NCI-H510A (cell line): ENCODE data around the gene RHBDL1.

Experiments used
- DNase-seq: peaks from one replicate; lab custom pipeline; 2025; lab: John Stamatoyannopoulos, UW

The RHBDL1 gene

DNA sequence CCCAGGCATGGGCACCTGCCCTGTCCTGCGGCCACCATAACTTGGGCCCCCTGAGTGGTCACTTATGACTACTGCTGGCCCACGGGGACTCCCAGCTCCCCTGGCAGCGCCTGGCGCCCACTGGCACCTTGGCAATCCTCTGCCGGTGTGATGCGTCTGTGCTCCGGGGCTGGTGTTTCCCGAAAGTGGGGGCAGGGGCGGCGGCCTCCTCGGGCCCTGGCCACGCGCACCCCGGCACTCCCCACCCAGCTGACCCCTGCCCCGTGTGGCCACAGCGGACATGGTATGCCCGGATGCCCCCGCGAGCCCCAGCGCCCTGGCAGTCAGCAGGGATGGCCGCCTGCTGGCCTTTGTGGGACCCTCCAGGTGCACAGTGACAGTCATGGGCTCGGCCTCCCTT lies 18.0 kb upstream of the RHBDL1 start:
- no peak for DNase-seq

DNA sequence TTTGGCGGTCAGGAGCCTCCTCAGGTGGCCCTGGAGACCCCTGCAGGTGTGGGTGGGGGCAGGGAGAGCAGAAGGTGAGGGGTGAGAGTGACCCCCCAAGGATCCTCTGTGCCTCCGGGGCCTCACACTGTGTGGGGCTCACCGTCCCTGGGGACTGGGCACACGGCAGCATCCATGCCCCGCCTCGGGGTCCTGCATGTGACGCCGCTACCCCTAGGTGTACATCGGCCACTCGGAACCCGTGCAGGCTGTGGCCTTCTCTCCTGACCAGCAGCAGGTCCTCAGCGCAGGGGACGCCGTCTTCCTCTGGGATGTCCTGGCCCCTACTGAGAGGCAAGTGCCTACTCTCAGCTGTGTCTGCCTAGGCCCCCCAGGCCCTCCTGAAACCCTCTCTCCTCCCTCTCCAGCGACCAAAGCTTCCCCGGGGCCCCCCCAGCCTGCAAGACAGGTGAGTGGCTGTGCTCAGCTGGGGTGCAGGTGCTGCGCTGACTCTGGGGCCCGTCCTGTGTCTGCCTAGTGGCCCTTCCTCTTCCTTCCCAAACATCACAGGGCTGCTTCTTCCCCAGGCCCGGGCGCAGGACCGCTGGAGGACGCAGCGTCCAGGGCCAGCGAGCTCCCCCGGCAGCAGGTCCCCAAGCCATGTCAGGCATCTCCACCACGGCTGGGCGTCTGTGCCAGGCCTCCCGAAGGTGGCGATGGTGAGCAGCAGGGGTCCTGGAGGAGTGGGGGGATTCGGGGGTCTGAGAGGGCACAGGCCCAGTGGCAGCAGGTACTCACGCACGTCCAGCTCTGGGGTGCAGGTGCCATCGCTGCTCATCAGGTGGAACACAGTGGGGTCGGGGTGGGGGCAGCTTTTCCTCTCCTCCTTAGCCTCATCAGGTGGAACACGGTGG lies 16.5 kb upstream of the RHBDL1 start:
- no peak for DNase-seq

- DNase-seq, result no peak
Observed at GRCh38 chr16:659618-660017, 15.9 kb upstream of the RHBDL1 start.

DNA sequence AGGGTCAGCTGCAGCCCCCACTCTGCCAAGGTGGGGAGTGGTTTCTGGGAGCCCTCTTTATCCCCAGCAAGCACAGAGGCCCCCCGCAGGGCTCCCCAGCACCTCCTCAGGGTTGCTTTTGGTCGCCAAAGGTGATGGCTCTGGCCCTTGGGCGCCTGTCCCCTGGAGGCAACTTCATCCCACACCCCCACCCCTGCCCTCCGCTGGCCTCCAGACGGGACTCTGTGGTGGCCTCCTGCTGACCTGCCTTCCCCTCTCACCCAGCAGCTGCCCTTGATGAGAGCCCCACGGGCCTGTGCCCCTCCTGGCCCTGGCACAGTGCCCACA lies 15.4 kb upstream of the RHBDL1 start:
- DNase-seq, result no peak

- DNase-seq, result no peak
Observed at GRCh38 chr16:660459-661183, 14.8 kb upstream of the RHBDL1 start.

GRCh38 chr16:661184-661821 lies 14.2 kb upstream of the RHBDL1 start:
- DNase-seq, result no peak

DNA sequence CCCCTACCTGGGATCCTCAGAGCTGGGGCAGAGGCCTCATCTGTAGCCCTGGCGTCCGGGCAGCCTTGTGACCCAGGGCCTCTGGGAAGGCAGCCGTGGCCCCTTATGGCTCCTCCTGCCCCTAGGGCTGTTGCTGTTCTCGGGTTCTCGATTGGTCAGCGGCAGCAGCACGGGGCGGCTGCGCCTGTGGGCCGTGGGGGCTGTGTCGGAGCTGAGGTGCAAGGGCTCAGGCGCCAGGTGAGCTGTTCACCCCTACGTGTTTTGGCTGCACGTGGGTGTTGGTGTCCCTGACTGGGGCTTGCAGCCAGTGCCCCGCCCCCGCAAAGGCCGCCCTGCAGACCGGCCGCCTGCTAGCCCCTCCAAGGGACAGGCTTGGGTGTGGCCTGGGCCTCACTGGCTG lies 13.4 kb upstream of the RHBDL1 start:
- DNase-seq, result no peak

GRCh38 chr16:662597-662996 lies 12.9 kb upstream of the RHBDL1 start:
- no peak for DNase-seq

DNA sequence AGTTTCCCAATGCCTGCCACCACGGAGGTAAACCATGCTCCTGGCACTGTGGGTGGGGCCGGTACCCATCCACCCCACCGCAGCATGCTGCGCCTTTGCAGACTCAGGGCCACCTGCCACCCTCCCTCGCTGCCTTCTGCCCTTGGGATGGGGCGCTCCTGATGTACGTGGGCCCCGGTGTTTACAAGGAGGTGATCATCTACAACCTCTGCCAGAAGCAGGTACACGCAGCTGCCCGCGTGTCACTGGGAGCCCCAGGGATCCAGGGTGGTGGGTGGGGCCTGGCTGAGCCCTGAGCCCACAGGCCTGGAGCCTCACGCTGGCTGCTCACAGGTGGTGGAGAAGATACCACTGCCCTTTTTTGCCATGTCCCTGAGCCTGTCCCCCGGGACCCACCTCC lies 8.9 kb upstream of the RHBDL1 start:
- no peak for DNase-seq

DNA sequence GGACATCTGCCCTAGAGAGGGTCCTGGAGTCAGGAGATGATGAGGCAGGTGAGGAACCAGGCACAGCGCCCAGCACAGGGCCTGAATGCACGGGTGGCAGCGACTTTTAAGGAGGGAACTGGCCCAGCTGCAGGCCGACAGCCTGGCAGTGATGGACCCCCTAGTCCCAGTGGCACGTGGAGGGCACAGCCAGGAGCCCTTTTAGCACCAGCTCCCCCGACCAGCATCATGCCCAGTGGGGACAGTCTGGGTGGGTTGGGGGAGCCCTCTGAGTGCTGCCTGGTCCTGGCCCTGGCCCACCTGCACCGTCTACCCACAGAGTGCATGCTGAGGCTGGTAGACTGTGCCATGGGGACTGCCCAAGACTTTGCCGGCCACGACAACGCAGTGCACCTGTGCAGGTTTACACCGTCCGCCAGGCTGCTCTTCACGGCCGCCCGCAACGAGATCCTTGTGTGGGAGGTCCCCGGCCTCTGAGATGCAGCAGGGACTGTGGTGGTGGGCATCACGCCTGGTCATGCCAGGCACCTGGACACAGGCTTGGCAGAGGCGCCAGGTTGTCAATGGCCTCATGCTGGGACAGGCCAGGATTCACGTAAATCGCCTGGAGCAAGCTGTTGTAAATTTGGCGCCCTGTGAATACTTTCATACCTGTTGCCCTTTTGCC lies 8.2 kb upstream of the RHBDL1 start:
- DNase-seq, result no peak

DNA sequence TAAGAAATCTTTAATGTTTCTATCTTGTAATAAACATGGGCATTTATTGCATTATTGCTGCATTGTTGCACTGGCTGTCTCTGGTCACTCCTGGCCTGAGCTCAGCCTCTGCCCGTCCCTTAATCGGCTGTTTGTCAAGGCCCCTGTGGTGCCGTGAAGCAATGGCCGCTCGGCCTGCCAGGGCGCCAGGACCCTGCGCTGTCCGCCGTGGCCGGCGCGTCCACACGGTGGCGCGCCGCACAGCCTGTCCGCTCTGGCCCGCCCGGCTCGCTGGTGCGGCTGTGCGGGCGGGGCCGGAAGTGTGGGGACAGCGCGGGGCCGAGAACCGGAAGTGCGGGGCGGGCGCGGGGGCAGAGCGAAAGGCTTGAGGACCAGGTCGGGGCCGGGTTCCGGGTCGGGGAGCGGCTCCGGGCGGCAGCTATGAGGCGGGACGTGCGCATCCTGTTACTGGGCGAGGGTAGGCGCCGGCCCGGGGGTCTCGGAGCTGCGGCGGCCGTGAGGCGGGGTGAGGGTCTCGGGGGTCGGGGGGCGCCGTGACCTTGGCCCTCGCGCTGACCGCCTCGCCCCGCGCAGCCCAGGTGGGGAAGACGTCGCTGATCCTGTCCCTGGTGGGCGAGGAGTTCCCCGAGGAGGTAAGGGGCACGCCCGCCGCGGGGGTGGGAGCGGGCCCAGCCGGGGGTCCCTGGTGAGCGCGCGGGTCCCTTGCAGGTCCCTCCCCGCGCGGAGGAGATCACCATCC lies 7.5 kb upstream of the RHBDL1 start, which contains the start of gene RHOT2:
Gene RHOT2, plus strand, starts transcription at position 353 of the 739 bp plus-strand sequence. Its CDS starts 68 bp downstream, at position 421.
- peak; percentile 84 for DNase-seq

DNA sequence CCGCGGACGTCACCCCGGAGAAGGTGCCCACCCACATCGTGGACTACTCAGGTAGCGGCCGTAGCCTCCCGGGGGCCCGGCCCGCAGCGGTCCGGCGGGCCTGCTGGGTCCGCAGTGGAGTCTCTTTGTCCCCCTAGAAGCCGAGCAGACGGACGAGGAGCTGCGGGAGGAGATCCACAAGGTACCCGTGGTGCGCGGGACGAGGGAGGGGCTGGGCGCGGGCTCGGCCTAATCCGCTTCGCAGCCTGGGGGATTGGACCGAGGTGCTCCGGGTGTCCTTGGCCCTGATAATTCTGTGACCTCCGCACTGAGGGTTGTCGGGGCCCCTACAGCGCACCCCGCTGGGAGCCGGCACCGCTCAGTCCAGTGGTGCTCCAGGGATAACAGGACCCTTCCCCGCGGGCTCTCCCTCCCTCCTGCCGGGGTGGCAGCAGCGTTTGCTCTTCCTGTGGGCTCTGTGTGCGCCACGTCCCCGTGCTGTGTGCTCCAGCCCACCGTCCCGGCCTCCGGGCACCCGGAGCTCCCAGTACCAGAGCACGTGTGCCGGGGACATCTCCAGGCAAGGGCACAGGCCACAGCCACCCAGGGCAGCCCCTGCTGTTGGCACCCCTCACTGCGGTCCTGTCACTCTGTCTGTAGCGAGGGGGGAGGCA lies 6.8 kb upstream of the RHBDL1 start:
- no peak for DNase-seq

- DNase-seq, result no peak
Observed at GRCh38 chr16:669666-670065, 5.8 kb upstream of the RHBDL1 start.

DNA sequence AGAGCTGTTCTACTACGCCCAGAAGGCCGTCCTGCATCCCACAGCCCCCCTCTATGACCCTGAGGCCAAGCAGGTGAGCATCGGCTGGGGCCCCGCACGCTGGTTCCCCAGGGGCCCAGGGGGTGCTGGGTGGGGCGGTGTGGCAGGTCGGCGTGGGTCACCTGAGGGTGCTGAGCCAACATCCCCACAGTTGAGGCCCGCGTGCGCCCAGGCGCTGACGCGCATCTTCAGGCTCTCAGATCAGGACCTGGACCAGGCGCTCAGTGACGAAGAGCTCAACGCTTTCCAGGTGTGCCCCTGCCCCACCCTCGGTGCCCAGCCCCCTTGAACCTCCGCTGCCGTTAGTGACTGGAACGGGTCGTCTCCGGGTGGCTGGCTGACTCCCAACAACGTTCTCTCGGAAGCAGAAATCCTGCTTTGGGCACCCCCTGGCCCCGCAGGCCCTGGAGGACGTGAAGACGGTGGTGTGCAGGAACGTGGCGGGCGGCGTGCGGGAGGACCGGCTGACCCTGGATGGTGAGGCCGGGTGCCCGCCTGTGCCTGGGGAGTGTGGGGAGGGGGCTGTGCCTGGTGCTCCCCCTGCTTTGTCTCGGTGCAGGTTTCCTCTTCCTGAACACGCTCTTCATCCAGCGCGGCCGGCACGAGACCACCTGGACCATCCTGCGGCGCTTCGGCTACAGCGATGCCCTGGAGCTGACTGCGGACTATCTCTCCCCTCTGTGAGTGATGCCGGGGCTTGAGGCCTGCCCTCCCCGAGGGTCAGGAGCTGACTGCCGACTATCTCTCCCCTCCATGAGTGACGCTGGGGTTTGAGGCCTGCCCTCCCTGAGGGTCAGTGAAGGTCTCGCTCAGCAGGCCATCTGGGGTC lies 4.8 kb upstream of the RHBDL1 start:
- no peak for DNase-seq

DNA sequence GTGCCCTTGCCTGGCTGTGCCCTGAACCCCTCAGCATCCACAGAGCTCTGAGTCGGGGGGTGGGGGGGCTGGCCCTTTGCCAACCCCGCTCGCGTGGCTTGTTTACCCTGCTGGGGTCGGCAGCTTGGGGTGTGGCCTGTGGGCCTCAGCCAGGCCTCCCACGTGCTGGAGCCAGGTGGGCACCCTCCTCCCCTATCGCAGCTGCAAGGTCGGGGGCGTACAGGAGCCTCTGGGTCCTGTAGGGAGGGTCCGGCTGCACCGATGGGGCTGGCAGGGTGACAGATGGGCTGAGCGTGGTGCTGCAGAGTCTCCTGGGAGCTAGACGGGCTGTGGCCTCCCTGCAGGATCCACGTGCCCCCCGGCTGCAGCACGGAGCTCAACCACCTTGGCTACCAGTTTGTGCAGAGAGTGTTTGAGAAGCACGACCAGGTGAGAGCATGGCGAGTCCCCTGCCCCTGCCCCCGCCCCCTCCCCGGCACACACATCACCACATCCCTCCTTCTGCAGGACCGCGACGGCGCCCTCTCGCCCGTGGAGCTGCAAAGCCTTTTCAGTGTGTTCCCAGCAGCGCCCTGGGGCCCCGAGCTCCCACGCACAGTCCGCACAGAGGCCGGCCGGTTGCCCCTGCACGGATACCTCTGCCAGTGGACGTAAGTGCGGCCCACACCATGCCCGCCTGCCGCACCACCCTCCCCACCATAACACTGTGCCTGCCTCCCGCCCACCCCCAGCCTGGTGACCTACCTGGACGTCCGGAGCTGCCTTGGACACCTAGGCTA lies 3.9 kb upstream of the RHBDL1 start:
- DNase-seq, result no peak

DNA sequence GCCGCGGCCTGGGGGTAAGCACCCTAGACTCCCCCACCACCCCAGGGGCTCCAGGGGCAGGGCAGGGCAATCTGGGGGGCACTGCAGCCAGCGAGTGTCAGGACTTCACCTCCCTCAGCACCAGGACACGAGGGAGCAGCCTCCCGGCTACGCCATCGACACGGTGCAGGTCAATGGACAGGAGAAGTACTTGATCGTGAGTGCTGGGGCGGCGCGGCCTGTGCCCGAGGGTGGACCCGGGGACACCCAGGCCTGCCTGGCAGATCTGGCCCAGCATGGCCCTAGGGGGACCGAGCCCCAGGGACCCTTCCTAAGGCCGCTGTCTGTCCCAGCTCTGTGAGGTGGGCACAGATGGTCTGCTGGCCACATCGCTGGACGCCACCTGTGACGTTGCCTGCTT lies 3.1 kb upstream of the RHBDL1 start:
- DNase-seq, result no peak

DNA sequence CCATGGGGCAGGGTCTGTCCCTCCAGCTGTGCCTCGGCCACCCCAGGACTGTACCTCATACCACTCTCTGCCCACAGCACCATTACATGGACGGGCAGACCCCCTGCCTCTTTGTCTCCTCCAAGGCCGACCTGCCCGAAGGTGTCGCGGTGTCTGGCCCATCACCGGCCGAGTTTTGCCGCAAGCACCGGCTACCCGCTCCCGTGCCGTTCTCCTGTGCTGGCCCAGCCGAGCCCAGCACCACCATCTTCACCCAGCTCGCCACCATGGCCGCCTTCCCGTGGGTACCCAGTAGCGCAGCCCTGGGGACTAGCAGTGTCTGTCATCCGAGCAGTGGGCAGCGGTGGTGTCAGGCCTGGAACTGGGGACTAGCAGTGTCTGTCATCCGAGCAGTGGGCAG lies 2.6 kb upstream of the RHBDL1 start:
- no peak for DNase-seq

GRCh38 chr16:673399-673991 lies 2.0 kb upstream of the RHBDL1 start:
- no peak for DNase-seq
